ENCODE measurements around the gene BLM.

DNA sequence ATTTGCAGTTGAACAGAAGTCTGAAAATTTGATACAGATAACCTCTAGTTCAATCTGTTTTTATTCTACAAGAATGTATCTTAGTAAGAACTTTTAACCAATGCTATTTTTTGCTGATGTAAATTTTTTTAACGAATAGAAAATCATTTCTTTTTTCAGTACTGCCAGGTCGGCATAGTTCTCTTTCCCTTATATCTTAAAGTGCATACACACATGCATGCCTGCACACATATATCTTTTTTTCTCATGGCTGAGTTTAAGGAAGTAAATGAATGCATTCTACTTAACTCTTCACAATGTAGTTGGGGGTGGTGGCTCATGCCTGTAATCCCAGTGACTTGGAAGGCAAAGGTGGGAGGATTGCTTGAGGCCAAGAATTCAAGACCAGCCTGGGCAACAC is 48.4 kb downstream of the BLM start:
- TF ChIP-seq EP300 (IDR thresholded peaks at IDR 0.05) (no peak), POLR2A (IDR thresholded peaks at IDR 0.05) (no peak)
- TF ChIP-seq, protein P1, sequence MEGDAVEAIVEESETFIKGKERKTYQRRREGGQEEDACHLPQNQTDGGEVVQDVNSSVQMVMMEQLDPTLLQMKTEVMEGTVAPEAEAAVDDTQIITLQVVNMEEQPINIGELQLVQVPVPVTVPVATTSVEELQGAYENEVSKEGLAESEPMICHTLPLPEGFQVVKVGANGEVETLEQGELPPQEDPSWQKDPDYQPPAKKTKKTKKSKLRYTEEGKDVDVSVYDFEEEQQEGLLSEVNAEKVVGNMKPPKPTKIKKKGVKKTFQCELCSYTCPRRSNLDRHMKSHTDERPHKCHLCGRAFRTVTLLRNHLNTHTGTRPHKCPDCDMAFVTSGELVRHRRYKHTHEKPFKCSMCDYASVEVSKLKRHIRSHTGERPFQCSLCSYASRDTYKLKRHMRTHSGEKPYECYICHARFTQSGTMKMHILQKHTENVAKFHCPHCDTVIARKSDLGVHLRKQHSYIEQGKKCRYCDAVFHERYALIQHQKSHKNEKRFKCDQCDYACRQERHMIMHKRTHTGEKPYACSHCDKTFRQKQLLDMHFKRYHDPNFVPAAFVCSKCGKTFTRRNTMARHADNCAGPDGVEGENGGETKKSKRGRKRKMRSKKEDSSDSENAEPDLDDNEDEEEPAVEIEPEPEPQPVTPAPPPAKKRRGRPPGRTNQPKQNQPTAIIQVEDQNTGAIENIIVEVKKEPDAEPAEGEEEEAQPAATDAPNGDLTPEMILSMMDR (IDR thresholded peaks at IDR 0.05), result no peak

Measured in ovary (tissue), 3 donors.